SK-N-MC (cell line): ENCODE data around the gene PDCD1.
"Not testable (repeated sequence)": the region's sequence is repeated elsewhere in the genome, so short reads cannot be mapped to it uniquely, and the experiment has no call there.

Source experiments
- EZH2 ChIP-seq: fragments of 200-600 bp; sonication (generic); IDR thresholded peaks from one replicate; pipeline ENCODE4 v1.6.1; 2017; ENCODE audit warnings: antibody characterized with exemption
- POLR2AphosphoS5 ChIP-seq: IDR thresholded peaks from 2 replicates; pipeline ENCODE4 v1.6.1; 2012; ENCODE audit warnings: mild to moderate bottlenecking, low read depth, low read length, borderline replicate concordance

DNA sequence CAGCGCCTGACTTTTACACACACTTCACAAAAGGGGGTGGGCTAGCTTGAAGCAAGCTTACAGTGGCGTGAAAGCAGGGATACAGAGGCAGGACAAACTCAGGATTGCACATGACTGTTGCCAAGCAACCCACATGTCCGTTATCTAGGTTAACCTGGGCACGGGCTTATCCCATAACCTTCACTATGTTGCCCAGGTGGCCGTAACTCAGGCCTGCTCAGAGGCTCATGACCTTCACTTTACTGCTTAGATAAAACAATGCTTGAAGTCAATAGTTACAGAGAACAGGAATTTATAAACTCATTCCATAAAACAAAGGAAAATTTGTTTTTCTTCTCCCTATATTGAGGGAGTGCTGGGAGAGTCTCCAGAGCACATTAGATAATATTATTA lies 47.7 kb upstream of the PDCD1 start:
- TF ChIP-seq POLR2AphosphoS5, EZH2: not testable (repeated sequence)
